K562 (cell line): ENCODE data around the gene RTL10. TPM values are rescaled to one million over a fixed set of nuclear protein-coding genes. Genes with fewer than 3 reads are reported as not detected.
A peak's percentile ranks its signal among the peaks of the same experiment; 100 is the strongest.

Experiments
- BCL6 ChIP-seq: fragments of 250-450 bp; sonication (Bioruptor Pico); IDR thresholded peaks from 2 replicates; pipeline ENCODE4 v1.4.0; 2020
- CBX8 ChIP-seq: fragments of 200-600 bp; sonication (generic); IDR thresholded peaks from 2 replicates; pipeline ENCODE4 v1.6.1; 2012; ENCODE audit warnings: borderline replicate concordance, mixed run types, low read depth, mild to moderate bottlenecking, moderate library complexity, mixed read lengths, low read length, control low read depth, inconsistent platforms; ENCODE audit not compliant: poor library complexity, severe bottlenecking; ENCODE audit errors: extremely low read depth
- CC2D1A ChIP-seq: fragments of 450-650 bp; IDR thresholded peaks from 2 replicates; pipeline ENCODE4 v1.6.1; 2017; ENCODE audit warnings: mild to moderate bottlenecking
- E2F6 ChIP-seq, 2 experiments: IDR thresholded peaks; 2 replicates each; pipeline ENCODE4 v1.6.1; 2011; ENCODE audit warnings: borderline replicate concordance in 1 of 2, control low read depth in 1 of 2, low read depth in 1 of 2, low read length in 1 of 2, mild to moderate bottlenecking in 1 of 2, mixed read lengths in 1 of 2, moderate library complexity in 1 of 2; ENCODE audit not compliant: insufficient read depth in 1 of 2, insufficient read length in 1 of 2, poor library complexity in 1 of 2, severe bottlenecking in 1 of 2; ENCODE audit errors: extremely low read depth in 1 of 2
- FOSL1 ChIP-seq: fragments of 200-800 bp; sonication (Bioruptor generic); conservative IDR thresholded peaks from 2 replicates; pipeline ENCODE4 v1.6.1; 2016; ENCODE audit warnings: missing genetic modification characterization, missing compliant biosample characterization
- FOXA1 ChIP-seq: fragments of 450-650 bp; IDR thresholded peaks from 2 replicates; pipeline ENCODE4 v1.6.1; 2016; ENCODE audit warnings: mild to moderate bottlenecking, borderline replicate concordance
- FUS ChIP-seq: fragments of 200-400 bp; formaldehyde crosslinking; optimal IDR thresholded peaks from 2 replicates; pipeline ENCODE3; 2017; ENCODE audit warnings: low read depth, low read length
- HMG20A ChIP-seq: fragments of 450-650 bp; formaldehyde crosslinking; conservative IDR thresholded peaks from 2 replicates; pipeline ENCODE4 v1.4.0; 2020; ENCODE audit warnings: mild to moderate bottlenecking, mixed read lengths
- MBD2 ChIP-seq: sonication (generic); IDR thresholded peaks from 2 replicates; pipeline ENCODE4 v1.6.1; 2016; ENCODE audit warnings: low read depth, borderline replicate concordance
- MCM2 ChIP-seq: fragments of 450-650 bp; IDR thresholded peaks from 2 replicates; pipeline ENCODE4 v1.6.1; 2017; ENCODE audit warnings: low read depth, mild to moderate bottlenecking
- PHB2 ChIP-seq: fragments of 450-650 bp; IDR thresholded peaks from 2 replicates; pipeline ENCODE4 v1.6.1; 2017; ENCODE audit warnings: low read depth
- USF1 ChIP-seq: sonication (generic); formaldehyde crosslinking; IDR thresholded peaks from 2 replicates; pipeline ENCODE4 v1.9.0; 2022; ENCODE audit warnings: mild to moderate bottlenecking, missing genetic modification reagents
- ZBTB17 ChIP-seq: fragments of 450-650 bp; formaldehyde crosslinking; IDR thresholded peaks from 2 replicates; pipeline ENCODE4 v1.4.0; 2020; ENCODE audit warnings: mild to moderate bottlenecking
- ZBTB40 ChIP-seq, 2 experiments: fragments of 450-650 bp in 1 of 2; sonication (generic) in 1 of 2; formaldehyde crosslinking in 1 of 2; IDR thresholded peaks; 2 replicates each; pipeline versions ENCODE4 v1.7.1 to v1.9.0; 2016 to 2022; ENCODE audit warnings: inconsistent platforms in 1 of 2, mild to moderate bottlenecking in 1 of 2, missing genetic modification reagents in 1 of 2
- ZNF277 ChIP-seq: fragments of 250-450 bp; sonication (Bioruptor Pico); IDR thresholded peaks from 2 replicates; pipeline ENCODE4 v1.8.0; 2022; ENCODE audit warnings: inconsistent platforms, mild to moderate bottlenecking, moderate library complexity, borderline replicate concordance
- polyA plus RNA-seq, 8 experiments: library from polyadenylated mRNA; depleted of rRNA in 4 of 8; stranded (reverse) in 5 of 8; unstranded in 3 of 8; fragments of >200 nt; fragmentation: Nextera tagmentation in 2 of 8; fragmentation: Illumina TruSeq in 1 of 8; extraction: Ambion mirVana in 2 of 8; extraction: Trizol in 1 of 8; gene quantifications; 2 replicates each; pipeline versions ENCODE4 v1.2.1 to v1.2.3, GENCODE V29; 2011 to 2014; ENCODE audit warnings: inconsistent platforms in 1 of 8, missing spikeins in 1 of 8
- total RNA-seq, 7 experiments: library from RNA; depleted of rRNA in 6 of 7; stranded (reverse); fragments of >200 nt in 6 of 7; fragmentation: Illumina TruSeq in 2 of 7; extraction: Trizol in 2 of 7; gene quantifications; 2 replicates each; pipeline versions ENCODE4 v1.2.1 to v1.2.3, GENCODE V29; 2011 to 2021; ENCODE audit warnings: low replicate concordance in 1 of 7

RTL10 gene
- total and polyA plus RNA-seq, 9 of the 15 experiments (the other 6 are each of a cell fraction or from before 2014, with no cell fraction given): 19.8 to 75.5 (median 32.5) TPM

GRCh38 chr22:19865141-19865829, 10.6 kb upstream of the RTL10 start (continued):
- TF ChIP-seq ZNF277 (no peak), ZBTB17 (CRISPR knock-in tag) (no peak), E2F6 (IDR thresholded peaks at IDR 0.05; ENCODE audit: borderline replicate concordance in 1 of 2, extremely low read depth in 1 of 2, insufficient read depth in 1 of 2, insufficient read length in 1 of 2, low read depth in 1 of 2, low read length in 1 of 2, poor library complexity in 1 of 2, severe bottlenecking in 1 of 2) (no peak), HMG20A (CRISPR knock-in tag) (no peak), MBD2 (no peak), FOSL1 (tag) (peak; percentile 33; the same call in 1 of the 2 replicates), FUS (no peak), USF1 (CRISPR knock-in tag) (no peak), MCM2 (no peak), PHB2 (no peak), CC2D1A (no peak), FOXA1 (no peak), CBX8 (no peak), ZBTB40 (IDR thresholded peaks at IDR 0.05) (no peak), ZBTB40 (CRISPR knock-in tag; IDR thresholded peaks at IDR 0.05) (peak; percentile 63; the same call in 1 of the 2 replicates), BCL6 (CRISPR knock-in tag) (peak; percentile 8; the same call in 1 of the 2 replicates)
